Muscle layer of colon (tissue), 2 donors: ENCODE data around the gene RRBP1.

Source experiments
- H3K27ac ChIP-seq: one replicate; pipeline ENCODE4 v1.7.0; 2013; ENCODE audit warnings: low read depth, mild to moderate bottlenecking, low read length, moderate library complexity
- H3K27me3 ChIP-seq, 2 donors: one replicate each; pipeline ENCODE4 v1.7.0; 2013; ENCODE audit warnings: low read length in 2 of 2, mild to moderate bottlenecking in 2 of 2; ENCODE audit not compliant: insufficient read depth in 2 of 2, control insufficient read depth in 1 of 2
- H3K36me3 ChIP-seq: one replicate; pipeline ENCODE4 v1.7.0; 2013; ENCODE audit warnings: mild to moderate bottlenecking, low read length; ENCODE audit not compliant: insufficient read depth
- H3K4me1 ChIP-seq: one replicate; pipeline ENCODE4 v1.7.0; 2013; ENCODE audit warnings: mild to moderate bottlenecking, low read length; ENCODE audit not compliant: insufficient read depth
- H3K4me3 ChIP-seq, 2 donors: one replicate each; pipeline ENCODE4 v1.7.0; 2013; ENCODE audit warnings: low read length in 2 of 2, low read depth in 1 of 2, mild to moderate bottlenecking in 1 of 2, moderate library complexity in 1 of 2
- H3K9ac ChIP-seq: one replicate; pipeline ENCODE4 v1.7.0; 2013; ENCODE audit warnings: low read length
- H3K9me3 ChIP-seq: one replicate; pipeline ENCODE4 v1.7.0; 2013; ENCODE audit warnings: mild to moderate bottlenecking, low read length
- donor health status: abdominal sarcoma.
- donor health status: Adenocarcinoma of cecum.

RRBP1 gene

DNA sequence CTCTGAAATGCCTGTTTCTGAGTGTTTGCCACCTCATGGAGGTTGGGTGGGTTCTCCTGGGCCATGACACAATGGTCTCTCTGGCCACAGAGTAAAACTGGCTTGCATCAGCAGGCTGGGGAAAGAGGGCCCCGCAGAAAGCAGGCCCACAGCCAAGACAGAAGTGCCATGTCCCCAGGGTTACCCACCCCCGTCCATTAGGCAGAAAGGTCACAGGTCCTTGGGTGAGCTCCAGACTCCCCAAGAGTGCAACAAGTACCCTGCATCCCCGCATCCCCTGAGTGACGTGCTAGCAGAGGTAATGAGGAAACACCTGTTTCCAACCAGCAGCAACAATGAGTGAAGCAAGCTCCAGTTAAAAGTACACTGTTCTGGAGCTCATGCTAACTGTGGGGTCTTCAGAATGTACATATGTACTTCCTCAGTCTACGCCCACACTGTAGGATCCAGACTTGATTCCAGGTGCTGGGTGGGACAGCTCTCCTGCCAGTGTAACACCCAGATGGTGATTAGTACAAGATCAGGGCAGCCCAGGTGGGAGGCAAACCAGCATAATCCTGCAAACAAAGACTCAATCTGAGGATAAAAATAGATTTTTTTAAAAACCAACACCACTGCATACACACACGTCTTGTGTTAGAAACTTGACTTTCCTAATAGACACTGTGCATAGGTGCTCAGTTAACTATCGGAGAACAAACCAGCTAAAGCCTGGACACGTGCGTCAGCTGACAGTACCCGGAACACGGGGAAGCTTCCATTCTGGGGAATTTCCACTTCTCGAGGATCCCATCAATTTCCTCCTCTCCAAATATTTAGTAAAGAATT, 31.5 kb downstream of the RRBP1 start:
- Histone ChIP-seq H3K9ac (no peak overlapping the region), H3K4me1 (peaks cover 64% of the 10 kb centered on the region), H3K27me3 (no peaks in the 10 kb centered on the region), H3K36me3 (peaks cover 6% of the 10 kb centered on the region), H3K27ac (no peak overlapping the region), H3K9me3 (no peaks in the 10 kb centered on the region), H3K4me3 (no peak overlapping the region)

DNA sequence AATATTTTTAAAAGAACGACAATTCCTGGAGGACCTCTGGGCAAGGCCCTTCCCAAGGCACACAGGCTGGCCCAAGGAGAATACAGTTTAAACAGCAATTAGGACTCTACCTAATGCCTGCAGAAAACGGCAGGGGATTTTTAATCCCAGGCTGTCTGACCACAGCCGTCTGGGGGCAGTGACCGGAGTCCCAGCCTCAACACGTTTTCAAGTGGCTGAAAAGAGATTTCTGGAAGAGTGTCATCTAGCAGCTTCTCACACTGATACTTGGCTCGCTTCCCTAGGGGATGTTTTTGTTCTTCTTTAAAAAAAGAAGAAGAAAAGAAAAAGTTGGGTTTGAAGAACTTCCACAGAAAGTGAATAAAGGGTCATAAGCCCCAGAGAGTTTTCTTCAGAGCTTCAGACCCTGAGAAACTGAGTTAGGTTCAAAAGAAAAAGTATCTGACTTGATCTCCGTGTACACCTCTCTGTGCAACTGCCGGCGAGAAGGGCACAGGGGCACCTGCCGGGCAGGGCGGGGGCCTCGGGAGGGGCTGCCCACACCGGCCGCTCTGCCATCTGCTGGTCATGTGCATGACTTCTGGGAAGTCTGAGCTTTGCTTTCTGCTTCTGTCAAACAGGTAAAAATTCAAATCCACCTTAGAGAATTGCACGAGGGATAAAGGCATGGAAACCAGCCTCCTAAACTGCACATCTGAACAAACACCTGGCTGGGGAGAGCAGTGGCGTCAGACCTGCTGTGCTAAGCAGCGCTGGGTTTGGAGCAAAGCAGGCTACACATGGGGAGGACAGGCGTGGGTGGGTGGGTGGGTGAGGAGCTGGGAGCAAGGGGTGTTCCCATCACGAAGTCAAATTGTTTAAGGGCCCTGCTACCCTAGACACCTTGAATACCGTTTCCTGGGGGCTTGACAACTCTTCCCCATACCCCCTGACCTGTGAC, 33.0 kb downstream of the RRBP1 start:
- Histone ChIP-seq H3K27me3 (no peaks in the 10 kb centered on the region), H3K9ac (no peak overlapping the region), H3K36me3 (peaks cover 3% of the 10 kb centered on the region), H3K27ac (no peak overlapping the region), H3K4me1 (peaks cover 74% of the 10 kb centered on the region), H3K9me3 (no peaks in the 10 kb centered on the region), H3K4me3 (no peak overlapping the region)

DNA sequence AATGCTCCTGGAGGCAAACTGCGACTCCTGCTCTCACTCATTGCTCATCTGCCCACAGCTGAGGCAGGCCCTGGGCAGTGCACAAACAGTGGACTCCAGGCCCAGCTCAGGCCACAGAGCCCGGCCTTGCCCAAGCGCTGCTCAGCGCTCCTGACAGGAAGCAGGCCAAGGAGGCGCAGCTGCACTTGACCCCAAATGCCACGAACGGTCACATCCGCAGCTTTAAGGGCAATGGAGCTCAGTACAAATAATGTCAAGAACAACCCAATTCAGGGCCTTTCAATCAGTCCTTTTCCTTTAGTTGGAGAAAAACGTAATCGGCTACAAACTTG, 33.8 kb downstream of the RRBP1 start:
- no peak overlapping the region for H3K4me3 ChIP-seq
- no peaks in the 10 kb centered on the region for H3K27me3 ChIP-seq
- no peak overlapping the region for H3K27ac ChIP-seq
- H3K9ac ChIP-seq: no peak overlapping the region
- no peaks in the 10 kb centered on the region for H3K36me3 ChIP-seq
- H3K9me3 ChIP-seq: no peaks in the 10 kb centered on the region
- H3K4me1 ChIP-seq: peaks cover 82% of the 10 kb centered on the region

DNA sequence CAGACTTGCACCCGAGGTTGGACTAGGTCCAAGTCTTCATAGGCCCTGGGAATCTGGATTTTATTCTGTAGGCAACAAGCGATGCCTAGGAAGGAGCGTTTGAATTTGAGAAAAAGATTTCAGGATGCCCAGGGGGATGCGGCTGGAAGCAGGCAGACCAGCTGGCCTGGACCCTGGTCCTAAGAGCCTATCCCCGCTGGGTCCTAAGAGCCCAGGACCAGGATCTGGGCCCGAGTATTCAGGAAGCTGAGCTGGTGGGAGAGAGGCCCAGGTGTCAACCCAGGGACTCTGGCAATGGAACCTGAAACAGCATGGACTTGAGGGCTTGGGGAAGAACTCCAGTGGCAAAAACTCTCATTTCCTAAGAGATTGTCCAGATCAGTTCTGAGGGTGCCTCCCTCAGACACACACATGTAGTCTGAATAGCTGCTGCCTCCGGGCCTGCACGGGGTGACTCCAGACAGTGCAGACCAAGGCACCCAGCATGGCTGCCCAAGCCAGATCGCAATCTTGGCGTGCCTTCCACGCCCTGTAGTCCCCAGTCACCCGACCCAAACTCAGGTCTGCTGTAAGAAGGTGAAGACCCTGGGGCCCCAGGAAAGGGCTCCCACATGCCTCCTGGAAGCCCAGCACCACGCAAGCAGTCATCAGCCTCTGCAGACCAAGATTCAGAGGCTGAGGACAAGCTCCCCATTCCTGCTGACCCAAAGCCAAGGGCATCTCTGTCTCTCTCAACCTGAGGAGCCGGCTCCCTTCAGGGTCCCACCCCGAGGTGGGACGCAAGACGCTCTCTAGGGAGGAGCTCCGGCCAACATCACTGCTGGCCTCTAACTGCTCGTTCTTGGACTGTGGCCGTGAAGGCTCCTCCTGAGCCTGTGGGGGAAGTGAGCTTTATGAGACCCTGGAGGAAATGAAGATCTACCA, 34.4 kb downstream of the RRBP1 start:
- no peak overlapping the region for H3K27ac ChIP-seq
- H3K27me3 ChIP-seq: no peaks in the 10 kb centered on the region
- H3K4me1 ChIP-seq: peaks cover 82% of the 10 kb centered on the region
- H3K9me3 ChIP-seq: no peaks in the 10 kb centered on the region
- H3K4me3 ChIP-seq: no peak overlapping the region
- peaks cover 2% of the 10 kb centered on the region for H3K36me3 ChIP-seq
- no peak overlapping the region for H3K9ac ChIP-seq

DNA sequence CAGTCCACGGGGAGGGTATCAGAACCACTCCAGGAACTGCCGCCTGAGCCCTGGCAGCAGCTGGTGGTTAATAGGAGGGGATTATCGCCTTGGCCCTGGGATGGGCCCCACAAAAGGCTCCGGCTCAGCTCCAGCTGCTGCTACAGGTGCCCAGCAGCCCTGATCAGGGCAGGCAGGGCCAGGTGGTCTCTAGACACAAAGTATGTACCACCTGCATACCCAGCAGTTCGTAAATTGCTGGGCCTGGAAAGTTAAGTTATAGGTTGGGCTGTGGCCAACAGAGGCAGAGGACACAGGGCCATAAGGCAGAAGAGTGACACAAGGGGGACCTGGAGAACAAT, 35.1 kb downstream of the RRBP1 start:
- Histone ChIP-seq H3K36me3 (peaks cover 9% of the 10 kb centered on the region), H3K4me3 (no peak overlapping the region), H3K27me3 (no peaks in the 10 kb centered on the region), H3K27ac (no peak overlapping the region), H3K9me3 (no peaks in the 10 kb centered on the region), H3K4me1 (peaks cover 82% of the 10 kb centered on the region), H3K9ac (no peak overlapping the region)

DNA sequence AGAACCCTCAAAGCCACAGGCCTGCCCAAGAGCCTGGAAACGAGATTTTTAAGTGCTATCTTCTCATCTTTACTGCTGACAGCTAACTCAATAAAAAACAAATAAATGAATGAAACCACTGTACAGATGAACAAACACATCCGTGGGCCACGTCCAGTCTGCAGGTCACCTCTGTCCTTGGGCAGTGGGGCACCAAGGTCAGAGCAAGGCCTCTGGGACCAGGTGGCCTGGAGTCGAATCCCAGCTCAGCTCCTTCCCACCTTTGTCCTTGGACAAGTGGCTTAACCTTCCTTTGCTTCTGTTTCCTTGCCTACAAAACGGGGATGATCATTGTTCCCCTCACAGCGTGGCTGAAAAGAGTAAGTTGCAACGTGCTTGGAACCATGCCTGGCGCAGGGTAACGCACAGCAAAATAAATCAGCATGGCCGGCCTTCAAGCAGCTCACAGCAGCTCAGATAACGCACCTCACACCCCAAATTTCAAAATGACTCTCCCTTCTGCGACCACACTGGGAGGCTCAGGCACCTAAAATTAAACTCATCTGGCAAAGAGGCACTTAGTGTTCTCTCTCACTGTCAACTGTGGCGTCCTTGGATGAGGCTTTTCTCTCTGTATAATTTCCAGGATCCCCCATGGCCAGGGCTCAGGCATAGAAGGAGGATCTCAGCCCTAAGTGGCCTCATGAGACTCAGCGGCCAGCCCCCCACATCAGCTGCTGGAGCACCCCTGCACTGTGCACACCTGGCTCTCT, 35.7 kb downstream of the RRBP1 start:
- Histone ChIP-seq H3K4me1 (peaks cover 77% of the 10 kb centered on the region), H3K27me3 (no peaks in the 10 kb centered on the region), H3K27ac (no peak overlapping the region), H3K36me3 (peaks cover 14% of the 10 kb centered on the region), H3K4me3 (no peak overlapping the region), H3K9me3 (no peaks in the 10 kb centered on the region), H3K9ac (no peak overlapping the region)

DNA sequence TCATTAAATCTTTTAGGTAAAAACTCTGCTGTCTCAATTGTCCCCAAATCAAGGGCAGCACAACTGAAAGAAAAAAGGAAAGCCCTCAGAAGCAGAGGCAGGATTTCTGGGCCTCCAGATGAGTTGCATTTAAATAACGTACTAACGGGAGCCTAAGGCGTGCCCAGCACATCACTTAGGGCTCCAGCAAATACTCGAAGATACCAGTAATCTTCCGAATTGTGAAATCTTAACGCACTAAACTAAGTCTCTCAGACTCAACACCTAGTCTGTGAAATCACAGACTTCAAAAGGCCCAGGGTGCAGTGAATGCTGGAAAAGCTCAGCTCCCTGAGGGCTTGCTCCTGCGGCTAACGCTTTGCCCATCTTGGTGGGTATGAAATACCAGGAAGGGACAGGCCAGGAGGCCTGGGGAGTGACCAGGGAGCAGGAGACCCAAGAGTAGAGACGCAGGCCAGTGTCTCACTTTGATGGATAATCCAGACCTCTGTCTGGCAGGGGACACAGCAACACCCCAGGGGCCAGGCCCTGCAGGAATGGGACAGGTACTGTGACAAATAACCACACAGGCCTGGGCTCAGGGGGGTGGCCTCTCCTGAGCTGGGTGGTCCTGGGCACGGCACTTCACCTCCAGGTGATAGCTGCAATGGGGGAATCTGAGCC, 36.4 kb downstream of the RRBP1 start:
- peaks cover 70% of the 10 kb centered on the region for H3K4me1 ChIP-seq
- H3K4me3 ChIP-seq: no peak overlapping the region
- H3K9ac ChIP-seq: no peak overlapping the region
- H3K9me3 ChIP-seq: no peaks in the 10 kb centered on the region
- no peak overlapping the region for H3K27ac ChIP-seq
- H3K36me3 ChIP-seq: peaks cover 19% of the 10 kb centered on the region
- no peaks in the 10 kb centered on the region for H3K27me3 ChIP-seq

DNA sequence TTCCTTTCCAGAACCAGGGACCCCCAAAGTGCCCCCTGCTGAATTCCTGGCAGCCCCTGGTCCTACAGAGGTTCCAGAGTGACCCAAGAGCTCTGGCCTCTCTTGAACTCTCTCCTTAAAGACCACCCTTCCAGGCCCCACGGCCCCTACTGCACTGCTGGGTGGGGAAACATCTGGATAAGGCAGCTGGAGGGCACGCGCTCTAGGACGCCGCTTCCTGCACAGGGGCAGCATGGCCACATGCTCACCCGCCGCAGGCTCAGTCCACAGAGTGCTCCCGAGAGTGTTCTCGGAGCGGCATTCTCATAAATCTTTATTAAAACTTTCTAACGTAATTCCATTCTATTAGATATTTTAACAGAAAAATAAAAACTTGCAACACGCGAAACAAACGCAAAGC, 37.0 kb downstream of the RRBP1 start:
- Histone ChIP-seq H3K4me3 (no peak overlapping the region), H3K27me3 (no peaks in the 10 kb centered on the region), H3K4me1 (peaks cover 64% of the 10 kb centered on the region), H3K27ac (peak overlapping the region; percentile 29), H3K9me3 (no peaks in the 10 kb centered on the region), H3K9ac (no peak overlapping the region), H3K36me3 (peaks cover 19% of the 10 kb centered on the region)

DNA sequence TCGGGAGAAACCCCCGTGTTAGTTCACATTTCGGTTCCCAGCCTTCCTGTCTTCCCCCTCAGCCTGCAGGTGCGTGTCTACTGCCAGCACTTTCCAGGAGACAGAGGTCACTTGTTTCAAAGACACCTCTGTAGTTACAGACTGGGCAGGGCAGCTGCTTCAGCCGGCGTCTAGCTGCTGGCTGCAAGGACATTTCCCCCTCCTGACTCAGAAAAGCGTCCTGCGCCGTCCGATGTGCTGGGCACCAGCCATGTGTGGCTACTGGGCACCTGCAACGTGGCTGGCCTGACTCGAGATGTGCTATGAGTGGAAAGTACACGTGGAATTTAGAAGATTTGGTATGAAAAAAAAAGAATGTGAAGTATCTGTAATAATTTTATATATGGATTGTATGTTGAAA, 37.6 kb downstream of the RRBP1 start:
- no peak overlapping the region for H3K9ac ChIP-seq
- H3K4me1 ChIP-seq: peaks cover 63% of the 10 kb centered on the region
- H3K9me3 ChIP-seq: no peaks in the 10 kb centered on the region
- H3K36me3 ChIP-seq: peaks cover 19% of the 10 kb centered on the region
- H3K4me3 ChIP-seq: no peak overlapping the region
- H3K27me3 ChIP-seq: no peaks in the 10 kb centered on the region
- H3K27ac ChIP-seq: no peak overlapping the region

DNA sequence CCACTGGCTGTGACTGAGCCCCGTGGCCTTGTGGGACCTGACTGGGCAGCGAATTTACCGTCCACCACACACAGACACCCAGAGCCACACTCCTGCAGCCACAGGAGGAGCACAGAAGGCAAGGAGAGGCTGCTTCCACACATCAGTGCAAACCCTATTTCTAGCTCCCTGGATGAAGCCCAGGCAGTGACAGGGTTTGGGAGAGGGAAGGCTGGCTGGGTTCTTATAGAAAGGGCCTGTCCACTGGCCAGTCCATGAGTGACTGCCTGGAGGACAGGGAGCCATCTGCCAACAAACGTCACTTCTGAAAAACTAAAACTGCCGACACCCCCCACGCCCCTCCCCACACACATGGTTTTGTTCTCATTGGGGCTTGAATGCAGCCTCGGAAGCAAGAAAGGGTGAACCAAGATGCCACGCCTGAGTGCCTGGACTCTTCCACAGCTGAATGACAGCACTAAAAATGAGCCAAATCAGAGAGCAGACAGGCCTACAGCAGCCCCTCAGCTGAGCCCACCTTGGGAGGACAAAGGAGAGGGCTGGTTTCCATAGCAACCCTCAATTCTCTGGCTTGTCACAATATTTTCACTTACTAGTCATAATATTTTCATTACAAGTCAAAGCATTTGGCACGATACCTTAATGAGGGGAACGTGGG, 38.4 kb downstream of the RRBP1 start:
- Histone ChIP-seq H3K27me3 (no peaks in the 10 kb centered on the region), H3K9me3 (no peaks in the 10 kb centered on the region), H3K36me3 (peaks cover 26% of the 10 kb centered on the region), H3K4me3 (no peak overlapping the region), H3K27ac (no peak overlapping the region), H3K9ac (no peak overlapping the region), H3K4me1 (peaks cover 62% of the 10 kb centered on the region)
